Hematopoietic multipotent progenitor cell treated with erythropoietin and hydrocortisone succinate and interleukin-3 and kit ligand, for 15 days (in vitro differentiated cells): Measurements from ENCODE around the gene VPS11.

Experiments used
- DNase-seq: peaks from one replicate; pipeline ENCODE4 v3.0.0-alpha.2; 2015; ENCODE audit warnings: low spot score

VPS11 gene

DNA sequence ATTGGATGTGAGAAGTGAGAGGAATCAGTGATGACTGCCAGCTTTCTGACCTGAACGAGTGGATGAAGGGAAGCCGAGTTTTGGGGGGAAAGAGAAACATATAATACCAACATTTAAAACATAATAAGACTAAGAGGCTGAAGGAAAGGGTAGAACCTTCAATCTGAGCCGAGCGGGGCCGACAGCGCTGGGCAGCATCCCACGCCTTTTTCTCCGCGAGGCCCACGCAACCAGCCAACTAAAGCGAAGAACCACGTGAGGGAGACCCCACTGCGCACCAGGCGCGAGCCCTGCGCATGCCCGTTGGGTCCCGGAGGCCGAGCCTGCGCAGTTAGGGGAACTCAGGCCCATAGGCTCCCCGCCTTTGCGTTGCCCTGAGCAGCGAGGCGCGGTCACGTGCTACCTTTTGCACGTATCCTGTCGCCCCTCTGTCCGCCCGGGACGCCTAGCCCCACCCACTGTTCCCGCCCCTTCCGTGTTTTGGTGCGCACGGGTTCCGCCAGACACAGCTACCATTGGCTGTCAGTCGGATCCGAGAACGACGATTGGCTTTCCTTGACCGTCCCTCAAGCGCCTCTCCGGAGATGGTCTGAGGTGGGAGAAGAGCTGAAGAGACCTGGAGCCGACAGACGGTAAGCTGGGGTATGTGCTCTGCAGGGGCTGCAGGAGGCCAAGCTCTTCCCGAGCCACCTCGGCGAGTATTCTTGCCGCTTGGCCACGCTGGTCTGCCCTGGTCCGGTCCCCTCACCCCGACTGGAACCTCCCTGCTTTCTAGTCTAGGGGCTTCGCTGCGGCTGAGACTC, 53.6 kb downstream of the VPS11 start, which contains the start of gene HINFP:
Gene HINFP (plus strand): TSS at position 573 of the 803 bp plus-strand sequence. CDS start 5,365 bp downstream, outside the sequence.
- peak; percentile 99 for DNase-seq

- no peak for DNase-seq
Observed at GRCh38 chr11:119121811-119122124, 54.1 kb downstream of the VPS11 start.

- no peak for DNase-seq
Observed at GRCh38 chr11:119125821-119126220, 58.2 kb downstream of the VPS11 start.

DNA sequence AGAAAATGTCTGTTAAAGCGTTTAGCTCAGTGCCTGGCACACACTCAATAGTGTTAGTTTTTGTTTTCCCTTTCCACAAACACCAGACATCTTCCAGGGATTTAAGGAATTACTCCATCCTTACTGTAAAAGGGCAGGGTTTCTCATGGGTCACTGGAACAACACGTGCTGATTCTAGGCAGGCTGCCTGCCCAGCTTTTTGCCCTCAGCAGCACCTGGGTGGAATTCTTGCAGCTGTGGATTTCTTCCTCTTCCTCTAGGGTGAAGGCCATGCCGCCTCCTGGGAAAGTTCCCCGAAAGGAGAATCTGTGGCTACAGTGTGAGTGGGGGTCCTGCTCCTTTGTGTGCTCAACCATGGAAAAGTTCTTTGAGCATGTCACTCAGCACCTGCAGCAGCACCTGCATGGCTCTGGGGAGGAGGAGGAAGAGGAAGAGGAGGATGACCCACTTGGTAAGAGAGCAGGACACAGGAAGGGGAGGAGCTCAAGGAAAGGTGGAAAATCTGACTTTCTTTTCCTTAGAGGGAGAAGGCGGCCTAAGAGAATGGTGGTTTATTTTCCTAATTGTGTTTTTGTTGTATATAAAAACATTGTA, 59.2 kb downstream of the VPS11 start:
- no peak for DNase-seq

DNA sequence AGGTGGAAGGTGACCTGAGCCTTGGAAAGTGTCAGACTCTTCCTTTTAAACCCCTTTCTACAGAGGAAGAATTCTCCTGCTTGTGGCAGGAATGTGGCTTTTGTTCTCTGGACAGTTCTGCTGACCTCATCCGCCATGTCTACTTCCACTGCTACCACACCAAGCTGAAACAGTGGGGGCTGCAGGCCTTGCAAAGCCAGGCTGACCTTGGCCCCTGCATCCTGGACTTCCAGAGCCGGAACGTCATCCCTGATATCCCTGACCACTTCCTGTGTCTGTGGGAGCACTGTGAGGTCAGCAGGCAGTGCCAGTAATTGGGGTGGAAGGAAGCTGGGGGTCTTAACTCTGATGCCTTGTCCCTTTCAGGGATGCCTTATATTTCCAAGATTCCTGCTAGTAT, 63.0 kb downstream of the VPS11 start:
- DNase-seq = no peak
